Neural progenitor cell (in vitro differentiated cells): ENCODE measurements around the gene ITM2A.

Experiments used
- CTCF ChIP-seq: fragments of 200-600 bp; sonication (generic); IDR thresholded peaks from 2 replicates; pipeline ENCODE4 v1.5.1; 2017; ENCODE audit warnings: antibody characterized with exemption, mild to moderate bottlenecking
- EZH2 ChIP-seq: fragments of 200-600 bp; sonication (generic); IDR thresholded peaks from 2 replicates; pipeline ENCODE4 v1.6.1; 2017; ENCODE audit warnings: antibody characterized with exemption, mild to moderate bottlenecking, moderate library complexity
- EZH2phosphoT487 ChIP-seq: fragments of 200-600 bp; sonication (generic); IDR thresholded peaks from 2 replicates; pipeline ENCODE4 v1.6.1; 2017; ENCODE audit warnings: antibody characterized with exemption

DNA sequence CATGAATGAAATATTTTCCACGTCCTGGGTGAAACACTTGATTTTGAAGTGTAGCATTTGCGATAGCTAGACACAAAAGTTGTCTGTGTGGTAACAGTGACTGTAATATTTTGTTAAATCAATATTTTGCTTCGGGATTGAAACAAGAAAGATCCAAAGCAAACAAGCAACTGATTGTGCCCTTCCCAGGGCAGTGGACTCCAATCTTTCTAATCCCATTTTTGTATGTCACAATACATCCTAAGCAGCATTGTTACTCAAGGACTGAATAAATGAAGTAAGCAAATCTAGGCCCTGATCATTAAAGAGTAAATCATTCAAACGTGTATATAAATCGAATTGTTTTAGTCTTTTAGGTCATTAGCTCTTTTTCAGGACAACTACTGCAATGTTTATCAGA, 2.8 kb downstream of the ITM2A start:
- TF ChIP-seq CTCF (no peak), EZH2 (no peak), EZH2phosphoT487 (no peak)
